ENCODE results near the gene PCED1B.

The PCED1B gene

DNA sequence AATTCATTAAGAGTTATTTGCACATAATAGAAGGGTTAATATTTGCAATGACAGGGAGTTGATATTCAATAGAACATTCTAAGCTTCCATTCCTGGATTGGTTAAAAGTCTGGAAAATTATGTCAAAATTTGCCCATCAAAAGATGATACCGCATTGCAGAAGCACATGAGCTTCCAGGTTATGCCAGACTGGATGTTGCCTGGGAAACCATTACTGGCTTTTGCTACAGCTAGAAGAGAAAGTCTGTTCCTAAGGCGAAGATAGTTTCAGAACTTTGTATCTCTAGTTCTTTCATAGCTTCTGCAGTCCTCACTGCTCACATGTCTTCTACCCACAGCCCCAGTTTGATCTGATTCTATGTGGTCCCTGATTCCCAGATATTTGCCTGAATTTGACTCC lies 122.8 kb downstream of the PCED1B start:
- Histone ChIP-seq H3K4me3 (replicated peaks; ENCODE audit: low read depth, low read length) (no peak overlapping the region), H3K27me3 (replicated peaks; ENCODE audit: control insufficient read depth, insufficient read depth, low read length) (no peaks in the 10 kb centered on the region), H3K36me3 (ENCODE audit: control insufficient read depth, insufficient read depth, low read length) (no peaks in the 10 kb centered on the region)
- TF ChIP-seq, protein P1, sequence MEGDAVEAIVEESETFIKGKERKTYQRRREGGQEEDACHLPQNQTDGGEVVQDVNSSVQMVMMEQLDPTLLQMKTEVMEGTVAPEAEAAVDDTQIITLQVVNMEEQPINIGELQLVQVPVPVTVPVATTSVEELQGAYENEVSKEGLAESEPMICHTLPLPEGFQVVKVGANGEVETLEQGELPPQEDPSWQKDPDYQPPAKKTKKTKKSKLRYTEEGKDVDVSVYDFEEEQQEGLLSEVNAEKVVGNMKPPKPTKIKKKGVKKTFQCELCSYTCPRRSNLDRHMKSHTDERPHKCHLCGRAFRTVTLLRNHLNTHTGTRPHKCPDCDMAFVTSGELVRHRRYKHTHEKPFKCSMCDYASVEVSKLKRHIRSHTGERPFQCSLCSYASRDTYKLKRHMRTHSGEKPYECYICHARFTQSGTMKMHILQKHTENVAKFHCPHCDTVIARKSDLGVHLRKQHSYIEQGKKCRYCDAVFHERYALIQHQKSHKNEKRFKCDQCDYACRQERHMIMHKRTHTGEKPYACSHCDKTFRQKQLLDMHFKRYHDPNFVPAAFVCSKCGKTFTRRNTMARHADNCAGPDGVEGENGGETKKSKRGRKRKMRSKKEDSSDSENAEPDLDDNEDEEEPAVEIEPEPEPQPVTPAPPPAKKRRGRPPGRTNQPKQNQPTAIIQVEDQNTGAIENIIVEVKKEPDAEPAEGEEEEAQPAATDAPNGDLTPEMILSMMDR (IDR thresholded peaks at IDR 0.05; ENCODE audit: insufficient read depth, low read length, poor library complexity, severe bottlenecking), result no peak
- DNase-seq (ENCODE audit: extremely low read depth, insufficient read length), result no peak

DNA sequence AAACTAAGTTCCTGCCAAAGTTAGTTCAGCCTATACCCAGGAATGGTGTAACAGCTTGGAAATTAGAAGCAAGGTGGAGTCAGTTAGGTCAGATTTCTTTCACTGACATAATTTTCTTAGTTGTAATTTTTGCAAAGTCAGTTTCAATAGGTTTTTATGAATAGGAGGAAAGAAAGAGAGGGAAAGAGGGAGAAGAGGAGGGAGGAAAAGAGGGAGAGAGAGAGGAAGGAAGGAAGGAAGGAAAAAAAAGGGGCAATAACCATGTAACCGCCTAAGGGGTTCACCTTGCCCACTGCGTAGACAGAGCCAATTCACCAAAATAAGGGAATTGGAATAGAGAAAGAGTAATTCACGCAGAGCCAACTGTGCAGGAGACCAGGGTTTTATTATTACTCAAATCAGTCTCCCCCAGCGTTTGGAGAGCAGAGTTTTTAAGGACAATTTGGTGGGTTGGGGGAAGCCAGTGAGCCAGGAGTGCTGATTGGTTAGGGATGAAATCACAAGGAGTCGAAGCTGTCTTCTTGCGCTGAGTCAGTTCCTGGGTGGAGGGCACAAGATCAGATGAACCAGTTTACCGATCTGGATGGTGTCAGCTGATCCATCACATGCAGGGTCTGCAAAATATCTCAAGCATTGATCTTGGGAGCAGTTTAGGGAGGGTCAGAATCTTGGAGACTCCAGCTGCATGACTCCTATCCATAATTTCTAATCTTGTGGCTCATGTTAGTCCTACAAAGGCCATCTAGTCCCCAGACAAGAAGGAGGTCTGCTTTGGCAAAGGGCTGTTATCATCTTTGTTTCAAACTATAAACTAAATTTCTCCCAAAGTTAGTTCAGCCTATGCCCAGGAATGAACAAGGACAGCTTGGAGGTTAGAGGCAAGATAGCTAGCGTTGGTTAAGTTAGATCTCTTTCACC lies 126.4 kb downstream of the PCED1B start:
- Histone ChIP-seq H3K27me3 (replicated peaks; ENCODE audit: control insufficient read depth, insufficient read depth, low read length) (no peaks in the 10 kb centered on the region), H3K4me3 (replicated peaks; ENCODE audit: low read depth, low read length) (no peak overlapping the region), H3K36me3 (ENCODE audit: control insufficient read depth, insufficient read depth, low read length) (no peaks in the 10 kb centered on the region; the same call in 1 of the 2 replicates)
- no peak for DNase-seq (ENCODE audit: extremely low read depth, insufficient read length)
- TF ChIP-seq, protein P1 (IDR thresholded peaks at IDR 0.05; ENCODE audit: insufficient read depth, low read length, poor library complexity, severe bottlenecking), result no peak

DNA sequence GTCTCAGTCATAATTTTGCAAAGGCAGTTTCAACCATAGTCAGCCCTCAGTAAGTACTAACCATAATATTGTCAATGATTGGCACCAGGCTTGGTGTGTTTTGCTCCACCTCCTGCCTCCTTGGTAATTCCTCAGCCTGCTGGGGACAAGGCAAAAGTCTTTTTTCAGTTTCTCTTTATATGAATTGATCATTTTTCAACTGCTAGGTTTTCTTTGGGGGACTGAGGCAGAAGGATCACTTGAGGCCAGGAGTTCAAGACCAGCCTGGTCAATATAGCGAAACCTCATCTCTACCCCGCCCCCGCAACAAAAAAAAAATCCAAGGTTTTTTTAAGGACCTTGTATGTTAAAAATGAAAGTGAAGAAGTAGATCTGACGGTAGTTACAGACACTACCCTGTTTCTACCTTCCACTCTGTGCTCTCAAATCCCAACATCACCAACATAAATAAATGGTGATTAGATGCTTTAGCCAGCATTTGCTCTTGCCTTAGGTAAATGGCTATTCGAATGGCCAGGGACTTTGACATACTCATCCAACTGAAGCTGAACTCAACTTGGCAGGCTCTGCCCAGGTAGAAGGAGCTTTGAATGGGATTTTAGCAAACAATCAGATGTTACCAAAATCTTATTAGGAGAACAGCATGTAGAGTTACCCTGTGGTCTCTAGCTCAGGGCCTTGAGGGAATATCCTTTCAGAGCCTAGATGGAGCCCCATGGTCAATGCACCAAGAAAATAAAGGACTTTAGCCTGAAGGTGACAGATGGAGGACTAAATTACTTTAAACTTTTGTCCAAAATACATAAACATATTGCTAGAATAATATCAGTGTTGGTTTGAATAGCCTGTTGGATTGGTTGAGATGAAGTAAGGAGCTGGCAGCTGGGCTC lies 127.3 kb downstream of the PCED1B start:
- TF ChIP-seq, protein P1 (IDR thresholded peaks at IDR 0.05; ENCODE audit: insufficient read depth, low read length, poor library complexity, severe bottlenecking), result no peak
- DNase-seq (ENCODE audit: extremely low read depth, insufficient read length), result no peak
- no peak overlapping the region for H3K4me3 ChIP-seq (replicated peaks; ENCODE audit: low read depth, low read length)
- no peaks in the 10 kb centered on the region for H3K27me3 ChIP-seq (replicated peaks; ENCODE audit: control insufficient read depth, insufficient read depth, low read length)
- H3K36me3 ChIP-seq (ENCODE audit: control insufficient read depth, insufficient read depth, low read length), result no peaks in the 10 kb centered on the region; the same call in 1 of the 2 replicates

DNA sequence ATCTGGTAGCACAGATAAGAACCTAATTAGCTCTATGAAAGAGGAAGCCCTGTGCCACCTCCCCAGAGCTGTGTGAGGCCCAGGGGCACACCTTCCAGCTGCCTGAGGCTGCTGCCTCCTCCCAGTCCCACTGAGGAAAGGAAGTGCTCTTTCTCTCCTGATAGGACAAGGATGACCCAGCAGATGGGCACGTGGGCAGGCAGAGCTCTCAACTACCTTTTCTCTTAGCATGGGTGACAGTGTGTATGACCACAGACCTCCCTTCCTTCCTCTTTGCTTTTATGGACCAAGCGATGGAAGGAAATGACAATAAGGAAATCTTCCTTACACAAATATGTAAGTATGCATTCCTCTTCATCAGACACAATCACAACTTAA lies 127.9 kb downstream of the PCED1B start:
- peak; percentile 67 for DNase-seq (ENCODE audit: extremely low read depth, insufficient read length)
- Histone ChIP-seq H3K36me3 (ENCODE audit: control insufficient read depth, insufficient read depth, low read length) (no peaks in the 10 kb centered on the region; the same call in 1 of the 2 replicates), H3K4me3 (replicated peaks; ENCODE audit: low read depth, low read length) (no peak overlapping the region; the same call in 1 of the 2 replicates), H3K27me3 (replicated peaks; ENCODE audit: control insufficient read depth, insufficient read depth, low read length) (no peaks in the 10 kb centered on the region)
- TF ChIP-seq, protein P1 (IDR thresholded peaks at IDR 0.05; ENCODE audit: insufficient read depth, low read length, poor library complexity, severe bottlenecking), result no peak

DNA sequence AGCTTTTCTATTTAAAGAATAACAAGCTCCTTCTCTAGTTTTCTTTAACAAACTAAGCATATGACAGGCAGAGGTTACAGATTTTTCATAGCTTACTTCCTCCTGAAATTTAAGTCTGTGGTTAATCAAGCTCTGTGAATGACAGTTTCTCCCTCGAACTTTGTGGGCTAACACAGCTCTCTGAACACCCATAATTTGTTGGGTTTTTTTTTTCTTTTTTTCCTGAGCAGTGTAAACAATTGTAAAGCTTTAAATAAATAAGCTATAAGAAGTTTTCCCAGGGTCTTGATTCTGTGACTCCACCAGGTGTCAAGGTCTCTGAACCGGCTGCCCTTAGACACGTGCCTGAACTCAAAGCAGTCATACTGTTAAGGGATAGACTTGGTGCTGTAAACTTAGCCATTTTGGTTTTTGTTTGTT lies 128.4 kb downstream of the PCED1B start:
- Histone ChIP-seq H3K27me3 (replicated peaks; ENCODE audit: control insufficient read depth, insufficient read depth, low read length) (no peaks in the 10 kb centered on the region), H3K4me3 (replicated peaks; ENCODE audit: low read depth, low read length) (no peak overlapping the region), H3K36me3 (ENCODE audit: control insufficient read depth, insufficient read depth, low read length) (no peaks in the 10 kb centered on the region; the same call in 1 of the 2 replicates)
- TF ChIP-seq, protein P1 (IDR thresholded peaks at IDR 0.05; ENCODE audit: insufficient read depth, low read length, poor library complexity, severe bottlenecking), result no peak
- DNase-seq (ENCODE audit: extremely low read depth, insufficient read length), result peak; percentile 41

Data from GM06990 (cell line).